Measurements from ENCODE around the gene EPOP.

GRCh38 chr17:38669520-38669919 is 5.2 kb downstream of the EPOP start:
- TF ChIP-seq CTCF (conservative IDR thresholded peaks at IDR 0.05; ENCODE audit: low read depth, low read length) (no peak), EZH2 (IDR thresholded peaks at IDR 0.05; ENCODE audit: borderline replicate concordance, low read depth, low read length, poor library complexity, severe bottlenecking) (no peak)

Measured in A673 (cell line).